ENCODE data around the gene DOCK3.
"Not testable (repeated sequence)": the region's sequence is repeated elsewhere in the genome, so short reads cannot be mapped to it uniquely, and the experiment has no call there.

The DOCK3 gene

DNA sequence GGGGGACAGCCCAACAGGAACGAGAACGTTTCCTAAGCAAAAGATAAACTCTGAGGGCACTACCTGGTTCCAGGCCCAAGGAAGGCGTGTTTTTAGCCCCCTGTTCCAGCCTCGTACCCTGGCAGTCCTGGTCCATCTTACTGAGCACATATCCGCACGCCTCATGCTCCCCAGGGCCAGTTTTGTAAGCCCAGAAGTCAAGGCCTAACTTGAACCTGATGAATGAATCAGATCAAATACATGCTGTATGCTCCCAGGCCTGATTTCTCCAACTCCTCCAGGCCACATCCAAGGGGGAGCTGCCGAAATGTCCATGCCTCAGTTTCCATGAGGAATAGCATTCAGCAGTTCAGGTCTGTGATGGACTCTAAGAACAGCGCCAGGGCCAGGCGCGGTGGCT, 14.3 kb upstream of the DOCK3 start:
- no peak for DNase-seq (ENCODE audit: low read depth, low spot score)
- H3K4me3 ChIP-seq (ENCODE audit: low read length), result no peak overlapping the region
- H3K4me1 ChIP-seq (ENCODE audit: control insufficient read depth, insufficient read depth, low read length), result no peaks in the 10 kb centered on the region
- no peaks in the 10 kb centered on the region for H3K36me3 ChIP-seq (ENCODE audit: control insufficient read depth, insufficient read depth, low read length)
- no CpG with 5 or more reads among the region's 10 CpGs for WGBS (ENCODE audit: insufficient coverage, insufficient read length)
- no peaks in the 10 kb centered on the region for H3K27me3 ChIP-seq (ENCODE audit: control insufficient read depth, insufficient read depth, low read length)
- H3K9me3 ChIP-seq (ENCODE audit: control insufficient read depth, insufficient read depth, low read length), result no peaks in the 10 kb centered on the region
- no peak overlapping the region for H3K27ac ChIP-seq (ENCODE audit: low read length)

DNA sequence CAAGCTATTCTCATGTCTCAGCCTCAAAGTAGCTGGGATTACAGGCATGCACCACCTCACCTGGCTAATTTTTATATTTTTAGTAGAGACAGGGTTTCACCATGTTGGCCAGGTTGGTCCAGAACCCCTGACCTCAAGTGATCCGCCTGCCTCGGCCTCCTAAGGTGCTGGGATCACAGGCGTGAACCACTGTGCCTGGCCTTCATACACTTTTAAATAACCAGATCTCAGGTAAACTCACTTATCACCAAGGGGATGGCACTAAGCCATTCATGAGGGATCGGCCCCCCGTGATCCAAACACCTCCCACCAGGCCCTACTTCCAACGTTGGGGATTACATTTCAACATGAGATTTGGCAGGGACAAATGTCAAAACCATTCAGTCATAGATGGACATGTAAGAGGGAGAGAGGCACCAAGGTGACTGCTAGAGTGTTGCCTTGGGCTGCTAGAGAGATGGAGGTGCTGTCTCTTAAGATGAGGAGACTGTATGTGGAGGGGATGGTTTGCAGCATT, 13.3 kb upstream of the DOCK3 start:
- WGBS (ENCODE audit: insufficient coverage, insufficient read length), result no CpG with 5 or more reads among the region's 6 CpGs

DNA sequence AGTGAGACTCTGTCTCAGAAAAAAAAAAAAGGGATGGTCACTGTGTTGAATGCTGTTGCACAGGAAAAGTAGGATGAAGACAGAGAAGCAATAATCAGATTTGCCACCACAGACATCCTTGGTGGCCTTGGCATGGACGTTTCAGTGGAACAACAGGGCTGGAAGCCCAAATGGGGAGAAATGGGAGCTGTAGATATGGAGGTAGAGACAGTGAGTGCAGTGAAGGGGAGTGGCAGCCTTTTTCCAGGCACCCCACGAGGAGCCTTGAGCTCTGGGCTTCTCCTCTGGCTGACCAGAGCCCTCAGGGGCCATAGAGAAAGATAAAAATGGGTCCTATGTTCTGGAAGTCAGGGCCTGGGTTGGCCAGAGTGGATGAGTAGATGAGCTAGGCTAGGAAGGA, 12.3 kb upstream of the DOCK3 start:
- H3K36me3 ChIP-seq (ENCODE audit: control insufficient read depth, insufficient read depth, low read length), result no peaks in the 10 kb centered on the region
- no peak for DNase-seq (ENCODE audit: low read depth, low spot score)
- no peaks in the 10 kb centered on the region for H3K27me3 ChIP-seq (ENCODE audit: control insufficient read depth, insufficient read depth, low read length)
- no peak overlapping the region for H3K4me3 ChIP-seq (ENCODE audit: low read length)
- H3K27ac ChIP-seq (ENCODE audit: low read length), result no peak overlapping the region
- H3K9me3 ChIP-seq (ENCODE audit: control insufficient read depth, insufficient read depth, low read length), result no peaks in the 10 kb centered on the region
- no CpG with 5 or more reads among the region's 2 CpGs for WGBS (ENCODE audit: insufficient coverage, insufficient read length)
- no peaks in the 10 kb centered on the region for H3K4me1 ChIP-seq (ENCODE audit: control insufficient read depth, insufficient read depth, low read length)

More for the DNA sequence above, 13.3 kb upstream of the DOCK3 start:
- no peak overlapping the region for H3K27ac ChIP-seq (ENCODE audit: low read length)
- no peaks in the 10 kb centered on the region for H3K4me1 ChIP-seq (ENCODE audit: control insufficient read depth, insufficient read depth, low read length)
- no peaks in the 10 kb centered on the region for H3K36me3 ChIP-seq (ENCODE audit: control insufficient read depth, insufficient read depth, low read length)
- H3K9me3 ChIP-seq (ENCODE audit: control insufficient read depth, insufficient read depth, low read length), result no peaks in the 10 kb centered on the region
- no peaks in the 10 kb centered on the region for H3K27me3 ChIP-seq (ENCODE audit: control insufficient read depth, insufficient read depth, low read length)
- no peak for DNase-seq (ENCODE audit: low read depth, low spot score)
- H3K4me3 ChIP-seq (ENCODE audit: low read length), result no peak overlapping the region

DNA sequence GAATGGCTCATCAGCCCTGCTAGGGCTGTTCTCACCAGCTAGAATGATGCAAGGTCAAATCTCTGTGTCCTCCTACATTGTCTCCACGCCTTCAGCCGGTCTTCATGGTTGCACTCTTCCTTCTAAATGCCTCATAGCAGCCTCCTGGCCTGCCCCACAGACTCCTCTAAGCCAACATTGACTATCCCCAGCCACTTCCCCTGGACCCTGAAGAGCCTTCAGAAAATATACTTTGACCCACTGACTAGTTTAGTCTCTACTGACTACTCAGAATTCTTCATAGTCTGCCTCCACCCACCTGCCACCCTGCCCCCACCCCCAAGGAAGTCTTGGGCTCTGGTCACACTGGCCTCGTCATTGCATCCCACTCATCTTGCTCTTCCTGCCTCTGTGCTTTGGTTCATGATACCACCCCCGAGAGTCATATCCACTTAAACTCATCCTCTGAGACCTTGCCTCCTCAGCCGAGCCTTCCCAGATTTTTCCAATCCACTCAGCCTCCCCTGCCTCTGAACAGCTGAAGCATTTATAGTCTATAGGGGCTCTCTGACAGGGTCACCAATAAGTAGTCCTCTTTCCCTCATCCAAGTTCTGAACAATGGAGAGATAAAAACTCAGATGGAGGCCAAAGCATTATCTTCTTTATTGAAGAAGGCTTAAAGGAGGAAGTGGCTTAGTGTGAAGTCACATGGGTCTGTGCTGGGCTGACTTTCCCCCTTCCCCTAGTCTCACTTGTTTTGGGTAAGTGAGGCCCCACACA, 9.5 kb upstream of the DOCK3 start:
- H3K9me3 ChIP-seq (ENCODE audit: control insufficient read depth, insufficient read depth, low read length), result no peaks in the 10 kb centered on the region
- no peak overlapping the region for H3K27ac ChIP-seq (ENCODE audit: low read length)
- no peak for DNase-seq (ENCODE audit: low read depth, low spot score)
- H3K4me1 ChIP-seq (ENCODE audit: control insufficient read depth, insufficient read depth, low read length), result no peaks in the 10 kb centered on the region
- no CpG with 5 or more reads among the region's 5 CpGs for WGBS (ENCODE audit: insufficient coverage, insufficient read length)
- H3K36me3 ChIP-seq (ENCODE audit: control insufficient read depth, insufficient read depth, low read length), result no peaks in the 10 kb centered on the region
- H3K4me3 ChIP-seq (ENCODE audit: low read length), result no peak overlapping the region
- no peaks in the 10 kb centered on the region for H3K27me3 ChIP-seq (ENCODE audit: control insufficient read depth, insufficient read depth, low read length)

DNA sequence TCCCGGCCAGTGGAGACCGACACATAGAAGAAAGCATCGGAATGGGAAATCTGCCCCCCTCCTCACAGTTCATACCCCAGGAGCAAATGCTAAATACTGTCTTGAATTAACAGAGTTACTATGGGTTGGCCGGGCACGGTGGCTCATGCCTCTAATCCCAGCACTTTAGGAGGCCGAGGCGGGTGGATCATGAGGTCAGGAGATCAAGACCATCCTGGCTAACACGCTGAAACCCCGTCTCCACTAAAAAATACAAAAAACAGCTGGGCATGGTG, 8.9 kb upstream of the DOCK3 start:
- H3K4me3 ChIP-seq (ENCODE audit: low read length); H3K4me1 ChIP-seq (ENCODE audit: control insufficient read depth, insufficient read depth, low read length); H3K27ac ChIP-seq (ENCODE audit: low read length); H3K9me3 ChIP-seq (ENCODE audit: control insufficient read depth, insufficient read depth, low read length); H3K27me3 ChIP-seq (ENCODE audit: control insufficient read depth, insufficient read depth, low read length); DNase-seq (ENCODE audit: low read depth, low spot score); H3K36me3 ChIP-seq (ENCODE audit: control insufficient read depth, insufficient read depth, low read length): not testable (repeated sequence)
- WGBS (ENCODE audit: insufficient coverage, insufficient read length), result no CpG with 5 or more reads among the region's 9 CpGs

DNA sequence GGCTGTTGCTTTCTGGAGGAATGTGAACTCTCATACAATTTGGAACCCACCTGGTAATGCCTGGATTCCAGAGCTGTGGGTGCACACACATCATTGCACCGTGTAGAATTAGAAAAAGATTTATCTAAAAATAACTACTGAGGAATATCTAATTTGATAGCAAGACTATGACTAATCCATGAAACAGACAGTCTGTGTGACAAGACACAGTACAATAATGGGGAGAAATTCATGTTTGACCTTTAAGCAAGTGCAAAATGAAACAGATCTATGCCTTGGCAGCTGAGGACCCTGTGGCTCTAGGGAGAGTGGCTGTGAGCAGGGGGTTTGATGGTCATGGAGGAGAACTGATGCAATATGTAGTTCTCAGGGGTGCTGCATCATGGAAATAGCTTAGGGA, 7.9 kb upstream of the DOCK3 start:
- Histone ChIP-seq H3K27me3 (ENCODE audit: control insufficient read depth, insufficient read depth, low read length) (no peaks in the 10 kb centered on the region), H3K4me3 (ENCODE audit: low read length) (no peak overlapping the region), H3K27ac (ENCODE audit: low read length) (no peak overlapping the region), H3K4me1 (ENCODE audit: control insufficient read depth, insufficient read depth, low read length) (no peaks in the 10 kb centered on the region), H3K9me3 (ENCODE audit: control insufficient read depth, insufficient read depth, low read length) (no peaks in the 10 kb centered on the region), H3K36me3 (ENCODE audit: control insufficient read depth, insufficient read depth, low read length) (no peaks in the 10 kb centered on the region)
- DNase-seq (ENCODE audit: low read depth, low spot score), result no peak
- no CpG with 5 or more reads among the region's 1 CpG for WGBS (ENCODE audit: insufficient coverage, insufficient read length)

DNA sequence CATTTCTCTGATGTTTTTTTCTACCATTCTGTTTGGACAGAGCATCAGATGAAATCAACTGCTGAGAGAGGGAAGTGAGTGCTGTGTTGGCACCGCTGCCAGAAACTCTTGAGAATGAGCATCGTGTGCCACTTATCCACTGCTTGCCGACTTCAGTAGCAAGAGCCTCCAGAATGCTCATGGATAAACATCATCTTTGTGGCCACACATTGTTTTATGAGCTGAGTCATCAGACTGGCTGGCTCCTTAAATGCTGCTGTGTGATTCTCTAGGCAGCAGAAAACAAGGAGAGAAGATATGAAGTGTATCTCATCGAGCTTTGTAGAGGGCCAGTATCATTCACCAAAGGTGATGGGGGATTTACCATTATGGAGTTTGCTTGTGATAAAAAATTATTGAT, 3.4 kb upstream of the DOCK3 start:
- WGBS (ENCODE audit: insufficient coverage, insufficient read length), result no CpG with 5 or more reads among the region's 4 CpGs
- no peak for DNase-seq (ENCODE audit: low read depth, low spot score)
- H3K27me3 ChIP-seq (ENCODE audit: control insufficient read depth, insufficient read depth, low read length), result no peaks in the 10 kb centered on the region

DNA sequence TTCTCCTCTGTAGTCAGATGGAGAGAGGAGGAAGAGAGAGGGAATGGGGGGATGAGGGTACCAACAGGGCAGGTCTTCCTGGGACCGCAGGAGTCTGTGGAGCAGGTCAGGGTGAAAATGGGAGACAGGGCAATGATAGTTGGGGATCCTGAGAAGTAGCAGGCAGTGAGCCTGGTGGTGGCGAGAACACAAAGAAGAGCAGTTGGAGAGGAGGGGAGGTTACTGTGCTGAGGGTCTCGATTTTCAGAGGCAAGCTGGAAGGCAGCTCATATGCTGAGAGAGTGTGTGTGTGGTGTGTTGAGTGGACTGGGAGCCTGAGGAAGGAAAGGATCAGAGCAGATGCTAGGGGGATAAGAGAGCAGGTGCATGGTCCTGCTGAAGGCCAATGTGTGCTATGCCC, 2.1 kb upstream of the DOCK3 start:
- no peaks in the 10 kb centered on the region for H3K9me3 ChIP-seq (ENCODE audit: control insufficient read depth, insufficient read depth, low read length)
- H3K36me3 ChIP-seq (ENCODE audit: control insufficient read depth, insufficient read depth, low read length), result no peaks in the 10 kb centered on the region
- H3K4me1 ChIP-seq (ENCODE audit: control insufficient read depth, insufficient read depth, low read length), result no peaks in the 10 kb centered on the region
- H3K4me3 ChIP-seq (ENCODE audit: low read length), result no peak overlapping the region
- H3K27me3 ChIP-seq (ENCODE audit: control insufficient read depth, insufficient read depth, low read length), result no peaks in the 10 kb centered on the region
- WGBS (ENCODE audit: insufficient coverage, insufficient read length), result no CpG with 5 or more reads among the region's 3 CpGs
- no peak overlapping the region for H3K27ac ChIP-seq (ENCODE audit: low read length)
- DNase-seq (ENCODE audit: low read depth, low spot score), result no peak

More for the DNA sequence above, 3.4 kb upstream of the DOCK3 start:
- Histone ChIP-seq H3K9me3 (ENCODE audit: control insufficient read depth, insufficient read depth, low read length) (no peaks in the 10 kb centered on the region), H3K27ac (ENCODE audit: low read length) (no peak overlapping the region), H3K36me3 (ENCODE audit: control insufficient read depth, insufficient read depth, low read length) (no peaks in the 10 kb centered on the region), H3K4me1 (ENCODE audit: control insufficient read depth, insufficient read depth, low read length) (no peaks in the 10 kb centered on the region), H3K4me3 (ENCODE audit: low read length) (no peak overlapping the region)

DNA sequence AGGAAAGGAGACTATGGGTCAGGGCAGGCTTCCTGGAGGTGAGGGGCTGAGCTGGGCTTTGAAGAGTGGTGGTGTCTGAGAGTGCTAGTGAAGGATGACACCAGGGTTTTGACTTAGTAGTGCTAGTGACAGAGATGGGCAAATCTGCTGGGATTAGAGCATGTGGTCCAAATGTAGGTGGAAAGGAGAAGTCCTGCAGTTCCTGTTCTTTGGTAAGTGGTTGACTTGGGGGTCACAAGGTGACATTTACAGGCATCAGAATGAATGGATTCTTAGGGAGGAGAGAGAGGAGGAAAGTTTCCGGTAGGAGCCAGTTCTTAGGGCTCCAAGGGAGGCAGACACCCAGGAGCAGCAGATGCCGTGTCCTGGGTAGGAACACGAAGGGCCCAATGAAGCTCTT, 796 bp upstream of the DOCK3 start:
- H3K4me3 ChIP-seq (ENCODE audit: low read length), result no peak overlapping the region; the same call in 1 of the 2 replicates
- H3K36me3 ChIP-seq (ENCODE audit: control insufficient read depth, insufficient read depth, low read length), result no peaks in the 10 kb centered on the region
- no peak overlapping the region for H3K27ac ChIP-seq (ENCODE audit: low read length)
- no peaks in the 10 kb centered on the region for H3K9me3 ChIP-seq (ENCODE audit: control insufficient read depth, insufficient read depth, low read length)
- no peaks in the 10 kb centered on the region for H3K27me3 ChIP-seq (ENCODE audit: control insufficient read depth, insufficient read depth, low read length)
- no CpG with 5 or more reads among the region's 3 CpGs for WGBS (ENCODE audit: insufficient coverage, insufficient read length)
- DNase-seq (ENCODE audit: low read depth, low spot score), result no peak
- H3K4me1 ChIP-seq (ENCODE audit: control insufficient read depth, insufficient read depth, low read length), result no peaks in the 10 kb centered on the region

DNA sequence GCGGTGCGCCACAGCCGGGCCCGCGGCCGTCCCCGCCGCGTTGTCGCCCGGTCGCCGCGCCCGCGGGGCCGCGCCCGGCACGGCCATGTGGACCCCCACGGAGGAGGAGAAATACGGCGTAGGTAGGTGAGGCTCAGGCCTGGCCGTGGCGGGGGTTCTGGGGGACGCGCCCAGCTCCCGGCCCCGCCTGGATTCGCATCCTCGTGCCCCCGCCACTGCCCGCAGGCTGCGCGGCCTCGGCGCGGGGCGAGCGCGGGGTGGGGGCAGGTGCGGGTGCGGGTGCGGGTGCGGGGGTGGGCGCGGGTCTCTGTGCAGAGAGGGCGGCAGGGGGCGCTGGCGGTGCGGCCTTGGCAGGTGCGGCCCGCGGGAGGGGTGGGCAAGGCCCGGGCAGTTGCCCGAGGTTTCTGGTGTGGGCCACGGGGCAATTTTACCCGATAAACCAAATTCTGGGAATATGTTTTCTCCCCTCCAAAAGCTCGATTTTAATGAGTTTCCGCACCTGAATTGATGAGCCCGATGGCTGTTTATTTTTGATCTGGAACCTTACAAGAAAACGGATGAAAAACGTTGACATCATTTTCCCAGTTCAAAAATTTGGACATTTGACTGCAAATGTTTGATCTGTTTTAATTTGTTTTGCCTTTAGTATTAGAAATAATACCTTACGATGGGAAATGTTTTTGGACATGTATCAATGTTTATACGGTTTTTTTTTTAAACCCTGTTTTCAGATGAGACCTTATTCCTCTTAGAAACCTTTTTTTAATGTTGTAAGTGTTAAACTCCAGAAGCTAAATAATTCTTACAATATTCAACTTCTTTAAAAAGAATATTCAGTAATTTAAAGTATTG, 678 bp downstream of the DOCK3 start:
- Histone ChIP-seq H3K27me3 (ENCODE audit: control insufficient read depth, insufficient read depth, low read length) (no peaks in the 10 kb centered on the region), H3K9me3 (ENCODE audit: control insufficient read depth, insufficient read depth, low read length) (no peaks in the 10 kb centered on the region), H3K36me3 (ENCODE audit: control insufficient read depth, insufficient read depth, low read length) (no peaks in the 10 kb centered on the region), H3K4me1 (ENCODE audit: control insufficient read depth, insufficient read depth, low read length) (no peaks in the 10 kb centered on the region), H3K4me3 (ENCODE audit: low read length) (peak overlapping the region; percentile 90), H3K27ac (ENCODE audit: low read length) (no peak overlapping the region)
- no CpG with 5 or more reads among the region's 65 CpGs for WGBS (ENCODE audit: insufficient coverage, insufficient read length)
- DNase-seq (ENCODE audit: low read depth, low spot score), result no peak

Measured in iPS DF 6.9 (cell line).